Ovary (tissue), 3 donors: ENCODE measurements around the gene RHCG.

Experiments
- EP300 ChIP-seq: sonication (generic); formaldehyde crosslinking; IDR thresholded peaks from one replicate; pipeline ENCODE4 v1.6.1; 2017; ENCODE audit warnings: antibody characterized with exemption
- TF ChIP-seq, protein P1 (sequence below), 3 donors: fragments of 450-650 bp in 2 of 3; fragments of 200-600 bp in 1 of 3; IDR thresholded peaks; one replicate each; pipeline versions ENCODE4 v1.5.1 to v1.8.0; 2016 to 2022; ENCODE audit warnings: antibody characterized with exemption in 3 of 3, mild to moderate bottlenecking in 1 of 3
- donor health status: DM: no; HTN: no; CAD: no.

GRCh38 chr15:89494941-89495637 lies 1.3 kb downstream of the RHCG start:
- TF ChIP-seq, protein P1, sequence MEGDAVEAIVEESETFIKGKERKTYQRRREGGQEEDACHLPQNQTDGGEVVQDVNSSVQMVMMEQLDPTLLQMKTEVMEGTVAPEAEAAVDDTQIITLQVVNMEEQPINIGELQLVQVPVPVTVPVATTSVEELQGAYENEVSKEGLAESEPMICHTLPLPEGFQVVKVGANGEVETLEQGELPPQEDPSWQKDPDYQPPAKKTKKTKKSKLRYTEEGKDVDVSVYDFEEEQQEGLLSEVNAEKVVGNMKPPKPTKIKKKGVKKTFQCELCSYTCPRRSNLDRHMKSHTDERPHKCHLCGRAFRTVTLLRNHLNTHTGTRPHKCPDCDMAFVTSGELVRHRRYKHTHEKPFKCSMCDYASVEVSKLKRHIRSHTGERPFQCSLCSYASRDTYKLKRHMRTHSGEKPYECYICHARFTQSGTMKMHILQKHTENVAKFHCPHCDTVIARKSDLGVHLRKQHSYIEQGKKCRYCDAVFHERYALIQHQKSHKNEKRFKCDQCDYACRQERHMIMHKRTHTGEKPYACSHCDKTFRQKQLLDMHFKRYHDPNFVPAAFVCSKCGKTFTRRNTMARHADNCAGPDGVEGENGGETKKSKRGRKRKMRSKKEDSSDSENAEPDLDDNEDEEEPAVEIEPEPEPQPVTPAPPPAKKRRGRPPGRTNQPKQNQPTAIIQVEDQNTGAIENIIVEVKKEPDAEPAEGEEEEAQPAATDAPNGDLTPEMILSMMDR (IDR thresholded peaks at IDR 0.05) = no peak
- no peak for TF ChIP-seq EP300
